GM19238 (cell line): Measurements from ENCODE around the gene BICC1.
"Not testable (repeated sequence)": the region's sequence is repeated elsewhere in the genome, so short reads cannot be mapped to it uniquely, and the experiment has no call there.

Experiments used
- DNase-seq: peaks from one replicate; pipeline ENCODE4 v3.0.0; 2011; ENCODE audit warnings: low spot score; ENCODE audit not compliant: insufficient read length

The BICC1 gene

DNA sequence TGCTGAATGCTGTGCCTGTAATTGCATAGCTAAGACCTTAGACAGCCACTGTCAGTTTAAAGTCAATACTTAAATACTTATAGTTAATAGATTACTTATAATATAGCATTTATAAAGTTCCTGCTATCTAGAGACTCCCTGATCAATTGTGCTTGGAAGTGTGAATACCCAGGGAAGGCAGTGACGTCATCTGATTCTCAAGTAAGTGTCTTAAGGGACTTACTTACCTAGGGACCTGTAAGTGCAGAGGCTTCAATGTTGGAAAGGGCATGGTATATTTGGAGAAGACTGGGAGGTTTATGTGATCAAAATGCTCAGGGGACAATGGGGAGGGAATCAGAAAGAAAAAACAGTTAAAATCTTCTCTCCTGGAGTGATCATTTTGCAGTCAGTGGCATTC, 55.0 kb downstream of the BICC1 start:
- DNase-seq = no peak

DNA sequence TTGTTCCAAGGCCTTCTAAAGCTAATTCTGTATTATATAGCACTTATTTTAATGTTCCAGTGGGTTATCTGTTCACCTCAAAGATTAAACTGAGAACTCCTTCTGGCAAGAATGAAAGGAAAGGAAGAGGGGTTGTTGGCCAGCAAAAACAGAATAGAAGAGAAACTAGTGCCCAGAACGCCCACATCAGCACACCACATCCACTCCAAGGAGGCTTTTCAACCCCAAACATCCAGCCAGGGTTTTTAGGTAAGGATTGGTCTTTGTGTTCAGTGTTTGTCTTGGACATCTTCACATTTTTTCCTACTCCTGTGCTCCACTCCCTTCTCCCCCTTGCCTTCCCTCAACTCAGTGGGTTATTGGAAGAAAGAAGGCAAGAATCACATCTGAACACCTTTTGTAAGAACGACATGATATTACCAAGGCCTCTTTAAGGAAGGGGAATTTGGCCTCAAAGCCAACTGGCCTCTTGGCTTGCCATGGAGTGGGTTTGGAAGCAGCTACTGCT, 55.8 kb downstream of the BICC1 start:
- no peak for DNase-seq

DNA sequence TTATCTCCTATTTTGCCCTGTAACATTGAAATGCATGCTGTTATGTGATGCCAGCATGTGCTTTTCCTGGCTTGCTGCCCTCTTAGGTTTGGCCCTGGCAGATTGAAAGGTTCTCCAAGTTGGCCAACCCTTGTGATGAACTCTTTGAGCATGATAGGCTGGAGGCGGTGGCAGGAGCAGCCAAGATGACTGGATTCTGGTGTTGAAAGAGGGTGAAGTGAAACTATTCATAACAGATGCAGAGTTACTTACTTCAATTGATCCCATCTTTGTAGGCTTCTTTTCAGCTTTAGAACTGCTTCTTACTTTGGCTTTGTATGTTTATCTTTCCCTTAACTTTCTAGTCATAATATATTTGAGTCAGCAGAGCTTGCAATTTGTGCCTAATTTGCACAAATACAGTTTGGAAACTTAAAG, 57.6 kb downstream of the BICC1 start:
- no peak for DNase-seq

DNA sequence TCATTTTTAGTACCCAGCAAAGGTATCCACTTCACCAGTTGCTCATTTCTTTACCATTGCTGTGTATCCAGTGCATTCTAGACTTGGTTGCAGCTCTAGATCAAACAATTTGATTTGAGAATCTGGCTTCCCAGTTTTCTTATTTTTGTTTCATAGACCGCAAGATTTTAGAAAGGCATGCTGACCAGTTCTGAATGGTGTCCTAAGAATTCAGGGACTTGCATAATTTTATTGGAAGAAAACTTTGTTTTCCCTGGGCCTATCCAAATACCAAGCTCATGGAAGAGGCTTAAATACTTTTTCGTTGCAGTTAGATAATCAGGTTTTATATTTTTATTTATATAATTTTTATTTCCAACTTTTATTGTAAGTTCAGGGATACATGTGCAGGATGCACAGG, 58.3 kb downstream of the BICC1 start:
- no peak for DNase-seq

DNA sequence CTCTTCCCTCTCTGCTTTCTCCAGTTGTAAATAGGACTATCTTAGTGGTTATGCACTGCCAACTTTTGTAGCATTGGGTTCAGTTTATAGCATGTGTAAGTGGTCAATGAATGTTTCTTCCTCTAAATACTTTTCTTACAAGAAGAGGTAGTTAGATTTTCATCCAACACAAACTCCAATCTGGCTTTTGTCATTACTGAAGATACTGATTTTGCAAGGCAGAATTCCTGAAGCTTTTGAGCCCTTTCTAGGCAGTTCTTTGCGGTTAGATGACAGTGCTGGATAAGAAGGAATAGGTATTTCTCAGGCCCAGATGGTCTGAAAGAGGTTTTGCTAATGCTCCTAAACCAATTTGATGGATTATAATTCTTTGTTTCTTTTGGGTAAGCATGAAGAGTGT, 60.5 kb downstream of the BICC1 start:
- no peak for DNase-seq

DNA sequence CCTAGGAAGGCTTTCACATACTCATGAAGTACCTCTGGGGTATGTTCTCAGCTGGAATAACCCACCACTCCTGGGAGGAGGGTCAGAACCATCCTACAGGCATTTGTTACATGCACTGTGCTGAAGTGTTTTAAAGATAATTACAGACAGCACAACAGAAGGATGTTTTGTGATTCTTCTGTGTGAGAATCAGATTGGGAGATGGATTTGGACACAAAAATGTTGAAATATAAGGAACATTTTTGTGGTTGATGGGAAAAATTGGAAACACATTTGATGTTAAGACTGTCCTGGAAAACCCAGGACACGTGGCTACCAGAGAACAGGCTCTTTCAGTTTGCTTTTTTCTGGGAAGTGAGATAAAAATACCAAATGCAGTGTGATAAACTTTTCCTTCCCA, 61.4 kb downstream of the BICC1 start:
- no peak for DNase-seq

DNA sequence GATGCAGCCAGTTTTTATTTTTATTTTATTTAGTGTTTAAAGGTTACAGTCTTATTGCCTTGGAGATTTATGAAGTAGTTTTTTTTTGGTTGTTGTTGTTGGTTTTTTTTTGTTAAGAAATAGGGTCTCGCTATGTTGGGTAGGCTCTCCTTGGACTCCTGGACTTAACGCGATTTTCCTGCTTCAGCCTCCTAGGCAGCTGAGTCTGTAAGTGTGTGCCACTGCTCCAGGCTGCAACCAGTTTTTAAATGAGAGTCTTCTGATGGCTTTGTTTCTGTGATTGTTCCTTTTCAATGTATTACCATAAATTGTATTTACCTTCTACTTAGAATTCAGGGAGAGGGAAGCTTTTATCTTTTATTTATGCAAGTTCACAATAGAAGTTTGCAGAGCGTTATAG, 62.8 kb downstream of the BICC1 start:
- DNase-seq = no peak

DNA sequence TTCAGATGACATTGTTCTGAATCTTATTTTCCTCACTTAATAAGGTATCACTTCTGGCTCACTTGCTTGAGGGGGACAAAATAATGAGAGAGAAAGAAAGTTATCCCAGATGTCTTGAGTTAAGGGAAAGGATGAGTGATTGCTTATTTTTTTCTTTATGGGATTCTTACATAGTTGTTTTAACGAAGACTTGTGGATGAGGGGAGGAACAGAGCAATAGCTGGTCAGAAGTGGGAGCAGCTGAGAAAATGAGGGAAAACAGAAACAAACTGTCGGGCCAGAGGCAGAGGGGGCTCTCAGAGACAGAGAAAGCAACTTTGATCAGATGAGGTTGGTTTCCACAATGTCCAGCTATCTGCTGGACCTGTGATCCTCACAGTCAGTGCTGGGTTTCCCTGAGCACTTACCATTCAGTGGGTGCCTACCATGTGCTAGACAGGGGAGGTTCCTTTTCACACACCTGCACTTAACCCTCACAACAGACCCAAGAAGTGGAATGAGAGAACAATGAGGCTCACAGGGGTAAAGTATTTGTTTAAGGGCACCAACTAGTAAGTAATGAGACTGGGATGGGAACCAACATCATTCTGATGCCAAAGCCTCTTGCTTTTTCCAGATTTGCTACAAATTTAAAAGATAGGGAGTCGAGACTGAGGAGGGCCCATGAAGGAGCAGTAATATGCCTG, 64.2 kb downstream of the BICC1 start:
- no peak for DNase-seq

DNA sequence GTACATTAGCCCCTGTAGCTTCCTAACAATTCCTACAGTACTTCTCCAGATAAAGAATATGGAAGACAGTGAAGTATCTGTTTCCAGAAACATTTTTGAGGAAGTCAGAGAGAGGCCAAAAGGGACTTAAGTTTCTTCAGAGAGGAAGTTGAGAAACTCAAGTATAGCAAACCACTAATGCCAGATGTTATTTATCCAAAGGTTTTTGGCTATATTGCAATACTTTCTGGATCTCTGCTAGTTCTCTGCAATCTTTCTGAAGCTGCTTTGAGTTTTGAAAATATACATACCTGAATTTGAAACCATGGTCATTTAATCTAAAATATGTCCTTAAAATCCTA, 64.7 kb downstream of the BICC1 start:
- DNase-seq = no peak

DNA sequence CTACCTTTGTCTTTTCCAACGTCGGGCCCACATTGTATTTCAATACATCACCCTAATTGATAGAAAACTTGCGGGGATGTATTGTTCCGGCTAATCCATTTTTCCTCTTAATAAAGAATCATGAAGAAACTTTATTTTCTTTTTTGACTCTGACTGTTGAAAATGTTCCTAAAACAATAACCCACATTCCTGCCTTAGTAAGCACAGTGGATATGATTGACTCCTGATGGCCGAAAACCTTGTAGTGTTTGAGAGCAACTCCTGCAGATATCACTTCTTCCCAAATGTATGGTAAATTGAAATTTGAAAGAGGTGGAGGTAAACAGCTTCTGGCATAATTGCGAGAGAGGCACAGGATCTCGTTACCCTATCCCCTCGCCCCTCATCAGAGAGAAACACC, 65.7 kb downstream of the BICC1 start:
- no peak for DNase-seq

DNA sequence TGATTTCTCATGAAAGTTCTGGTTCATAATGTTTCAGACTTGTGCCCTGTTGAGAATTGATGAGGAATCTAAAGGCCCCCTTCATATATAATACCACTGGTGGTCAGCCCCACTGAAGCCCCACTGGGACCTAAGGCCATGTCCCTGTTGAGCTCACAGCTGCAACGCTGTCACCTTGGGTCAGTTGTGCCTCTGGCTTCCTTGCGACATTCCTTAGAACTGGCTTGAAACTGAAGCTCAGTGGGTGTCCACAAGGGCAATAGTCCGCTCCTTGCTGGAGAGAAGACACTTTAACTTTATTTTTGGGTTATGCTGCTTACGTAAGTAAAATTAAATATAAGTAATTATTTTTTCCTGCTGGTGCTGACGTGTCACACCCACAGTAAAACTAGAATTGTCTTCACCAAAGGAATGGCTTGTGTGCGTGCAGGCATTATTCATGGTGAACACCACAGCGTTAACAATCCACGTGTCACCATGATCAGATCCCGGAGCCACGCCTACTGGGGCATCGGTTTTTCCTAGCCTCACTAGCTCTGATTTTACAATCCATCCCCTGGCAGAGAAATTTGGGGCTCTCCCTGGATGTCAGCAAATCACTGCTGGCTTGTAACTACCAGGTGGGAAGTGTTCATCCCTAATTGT, 66.5 kb downstream of the BICC1 start:
- no peak for DNase-seq

DNA sequence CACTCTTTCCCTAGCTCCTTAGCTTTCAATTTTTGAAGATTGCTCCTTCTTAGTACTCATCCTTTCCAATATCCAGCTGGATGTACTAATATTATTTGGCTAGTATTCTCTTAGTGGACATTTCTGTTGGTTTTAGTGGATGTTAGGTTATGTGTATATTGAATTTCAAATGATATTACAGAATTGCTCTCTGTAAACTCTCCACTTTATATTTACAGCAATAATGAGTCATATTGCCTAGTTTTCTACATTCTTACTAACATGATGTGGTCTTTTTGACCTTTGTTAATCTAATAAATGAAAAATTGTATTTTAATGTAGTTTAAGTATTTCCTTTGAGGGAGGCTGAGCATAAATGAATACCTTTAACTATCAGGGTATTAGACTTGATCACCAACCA, 69.4 kb downstream of the BICC1 start:
- no peak for DNase-seq

DNA sequence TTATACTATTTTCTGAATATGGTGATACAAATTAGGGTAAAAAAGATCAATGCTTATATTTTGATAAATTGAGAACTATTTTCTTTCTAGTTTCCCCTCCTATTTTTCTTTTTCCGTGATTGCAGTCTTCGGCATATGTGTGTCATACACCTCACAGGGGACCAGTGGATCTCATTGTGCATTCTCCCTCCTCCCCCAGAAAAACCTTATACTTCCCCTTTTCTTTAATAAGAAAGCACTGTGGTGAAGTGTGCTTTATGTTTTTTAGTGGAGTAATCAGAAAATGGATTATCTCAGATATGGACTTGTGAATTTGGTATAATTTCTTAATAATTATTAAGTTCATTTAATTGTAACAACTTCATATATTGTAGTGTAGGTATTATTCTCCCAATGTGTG, 72.8 kb downstream of the BICC1 start:
- DNase-seq = no peak

DNA sequence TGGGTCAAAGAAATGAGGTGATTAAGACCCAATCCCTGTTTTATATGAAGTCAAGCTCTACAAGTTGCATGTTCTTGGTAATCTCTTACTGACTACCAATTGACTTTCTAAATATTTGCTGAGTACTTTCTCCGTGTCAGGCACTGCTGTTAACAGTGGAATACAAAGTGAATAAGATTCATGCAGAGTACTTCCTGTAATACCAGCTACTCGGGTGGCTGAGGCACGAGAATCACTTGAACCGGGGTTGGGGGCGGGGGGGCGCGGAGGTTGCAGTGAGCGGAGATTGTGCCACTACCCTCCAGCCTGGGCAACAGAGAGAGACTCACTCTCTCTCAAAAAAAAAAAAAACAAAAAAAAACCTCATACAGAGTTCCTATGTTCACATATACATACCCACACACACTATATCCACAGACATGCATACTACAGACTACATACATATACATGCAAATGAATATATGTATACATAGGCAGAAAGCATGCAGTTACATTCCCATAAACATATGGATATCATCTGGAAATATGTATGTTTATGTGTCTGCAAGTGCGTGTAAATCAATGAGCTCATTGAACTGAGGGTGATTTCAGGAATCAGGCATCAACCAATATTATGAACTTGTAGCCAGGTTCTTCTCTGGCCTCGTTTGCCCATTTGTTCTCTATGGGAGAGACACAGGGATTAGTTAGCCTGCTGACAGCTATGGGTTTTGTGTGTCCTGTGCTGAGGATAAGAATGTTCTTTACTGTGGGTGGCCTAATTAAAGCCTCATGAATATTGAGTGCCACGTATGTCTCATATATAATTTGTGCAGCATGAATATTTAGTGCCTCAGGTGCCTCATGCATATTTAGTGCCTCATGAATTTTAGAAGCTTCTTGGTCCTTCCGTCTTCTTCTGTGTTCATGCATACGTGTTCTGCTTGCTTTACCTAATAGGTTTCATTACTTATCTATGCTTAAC, 73.9 kb downstream of the BICC1 start:
- no peak for DNase-seq

DNA sequence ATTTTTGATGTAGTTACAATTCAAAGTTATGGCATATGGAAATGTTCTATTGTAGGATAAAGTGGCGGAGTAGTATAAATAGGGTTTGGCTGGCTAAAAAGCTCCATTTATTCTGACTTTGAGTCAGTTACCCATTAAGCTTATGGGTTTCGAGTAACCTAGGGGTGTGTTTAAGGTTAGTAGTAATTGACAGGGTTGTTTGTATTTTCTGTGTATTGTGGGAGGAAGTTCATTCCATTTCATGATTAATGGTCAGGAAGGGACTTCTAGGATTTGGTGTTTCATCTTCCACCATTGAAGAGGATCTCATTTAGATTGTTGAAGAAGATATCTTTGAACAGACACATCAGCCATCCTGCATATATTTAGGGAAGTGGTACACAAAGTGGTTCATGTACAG, 75.0 kb downstream of the BICC1 start:
- no peak for DNase-seq

DNA sequence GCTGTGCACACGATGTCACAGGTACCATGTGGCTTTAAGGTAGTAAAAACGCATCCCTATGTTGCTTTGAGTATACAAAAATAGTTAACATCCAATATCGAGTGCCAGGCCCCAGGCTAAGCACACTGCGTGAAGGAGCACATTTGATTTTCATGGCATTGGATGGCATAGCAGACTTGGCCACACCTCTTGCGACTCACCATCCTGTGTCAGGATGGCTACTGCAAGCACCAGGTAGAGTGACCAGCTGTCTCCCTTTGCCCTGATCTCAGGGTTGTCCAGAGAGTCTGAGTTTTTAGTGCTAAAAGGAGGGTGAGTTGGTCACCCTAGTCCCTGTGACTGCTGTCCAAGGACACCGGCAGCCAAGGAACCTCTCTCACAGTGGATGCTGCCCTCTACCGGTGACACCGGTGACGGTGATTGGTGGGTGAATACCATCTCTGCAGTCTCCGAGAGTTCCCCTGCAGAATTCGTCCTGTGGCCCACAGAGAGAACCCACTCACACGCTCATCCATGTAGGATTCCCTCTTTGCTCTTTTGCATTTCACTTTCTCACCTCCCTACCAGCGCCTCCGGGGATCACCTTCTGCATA, 76.1 kb downstream of the BICC1 start:
- no peak for DNase-seq

DNA sequence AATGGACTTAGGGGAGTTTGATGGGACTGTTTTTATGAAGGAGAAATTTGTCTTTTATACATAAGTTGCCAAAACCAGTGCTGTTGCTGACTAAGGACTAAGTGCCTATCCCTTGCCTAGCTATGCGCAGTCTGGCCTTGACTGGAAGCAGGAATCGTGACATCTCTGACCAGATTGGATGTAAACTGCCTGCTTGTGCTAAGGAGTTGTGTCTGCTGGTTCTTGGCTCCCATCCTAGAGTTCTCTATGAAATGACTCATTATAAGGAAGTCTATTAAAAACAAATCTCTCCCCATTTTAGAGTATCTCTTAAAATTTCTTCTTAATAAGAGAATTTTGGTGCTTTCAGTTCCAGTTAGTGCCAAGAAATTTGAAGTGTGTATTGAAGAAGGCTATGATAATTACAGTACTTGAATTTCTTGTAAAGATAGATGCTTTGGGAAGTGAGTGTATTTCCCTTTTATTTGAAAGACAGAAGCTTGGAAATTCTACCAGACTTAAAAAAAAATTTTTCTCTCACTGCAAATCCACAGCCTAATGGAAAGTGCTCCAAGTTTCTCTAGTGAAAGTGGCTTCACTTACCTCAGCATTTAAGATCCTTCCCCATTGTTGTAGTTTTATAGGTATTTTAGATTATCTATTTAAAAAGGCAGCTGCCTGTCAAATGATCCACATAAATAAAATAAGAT, 77.6 kb downstream of the BICC1 start:
- no peak for DNase-seq

DNA sequence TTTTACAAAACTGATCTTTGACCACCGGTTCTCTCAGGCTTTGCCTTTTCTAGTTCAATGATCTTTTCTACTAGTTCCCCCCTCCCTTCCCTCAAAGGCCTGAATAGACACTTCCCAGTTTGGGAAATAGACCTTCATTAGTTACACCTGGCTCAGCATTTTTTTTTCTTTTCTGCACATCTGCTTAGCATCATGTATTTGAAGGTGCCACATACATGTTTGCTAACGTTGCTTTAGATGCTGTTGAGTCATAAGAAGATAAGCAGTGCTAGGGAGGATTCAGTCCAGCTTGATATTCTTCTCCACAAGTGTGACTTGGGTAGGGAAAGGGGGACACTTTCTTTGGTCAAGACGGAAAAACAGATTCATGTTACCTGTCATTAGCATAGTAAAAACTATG, 78.3 kb downstream of the BICC1 start:
- DNase-seq = no peak

DNA sequence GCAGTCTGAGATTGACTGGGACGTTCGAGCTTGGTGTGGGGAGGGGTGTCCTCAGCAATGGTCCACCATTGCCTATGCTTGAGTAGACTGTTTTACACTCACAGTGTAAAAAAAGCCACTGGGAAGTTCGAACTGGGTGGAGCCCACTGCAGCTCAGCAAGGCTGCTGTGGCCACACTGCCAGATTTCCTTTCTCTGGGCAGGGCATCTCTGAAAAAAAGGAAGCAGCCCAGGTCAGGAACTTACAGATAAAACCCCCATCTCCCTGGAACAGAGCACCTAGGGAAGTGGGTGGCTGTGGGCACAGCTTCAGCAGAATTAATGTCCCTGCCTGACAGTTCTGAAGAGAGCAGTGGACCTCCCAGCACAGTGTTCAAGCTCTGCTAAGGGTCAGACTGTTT, 80.3 kb downstream of the BICC1 start:
- DNase-seq = no peak

DNA sequence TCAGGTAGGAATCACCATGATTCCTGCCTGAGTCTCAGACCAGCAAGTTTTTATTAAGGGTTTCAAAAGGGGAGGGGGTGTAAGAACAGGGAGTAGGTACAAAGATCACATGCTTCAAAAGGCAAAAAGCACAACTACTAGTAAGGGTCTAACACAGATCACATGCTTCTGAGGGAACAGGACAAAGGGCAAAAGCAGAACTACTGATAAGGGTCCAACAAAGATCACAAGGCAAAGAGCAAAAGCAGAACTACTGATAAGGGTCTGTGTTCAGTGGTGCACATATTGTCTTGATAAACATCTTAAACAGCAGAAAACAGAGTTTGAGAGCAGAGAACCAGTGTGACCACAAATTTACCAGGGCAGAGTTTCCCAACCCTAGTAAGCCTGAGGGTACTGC, 84.5 kb downstream of the BICC1 start:
- not testable (repeated sequence) for DNase-seq

DNA sequence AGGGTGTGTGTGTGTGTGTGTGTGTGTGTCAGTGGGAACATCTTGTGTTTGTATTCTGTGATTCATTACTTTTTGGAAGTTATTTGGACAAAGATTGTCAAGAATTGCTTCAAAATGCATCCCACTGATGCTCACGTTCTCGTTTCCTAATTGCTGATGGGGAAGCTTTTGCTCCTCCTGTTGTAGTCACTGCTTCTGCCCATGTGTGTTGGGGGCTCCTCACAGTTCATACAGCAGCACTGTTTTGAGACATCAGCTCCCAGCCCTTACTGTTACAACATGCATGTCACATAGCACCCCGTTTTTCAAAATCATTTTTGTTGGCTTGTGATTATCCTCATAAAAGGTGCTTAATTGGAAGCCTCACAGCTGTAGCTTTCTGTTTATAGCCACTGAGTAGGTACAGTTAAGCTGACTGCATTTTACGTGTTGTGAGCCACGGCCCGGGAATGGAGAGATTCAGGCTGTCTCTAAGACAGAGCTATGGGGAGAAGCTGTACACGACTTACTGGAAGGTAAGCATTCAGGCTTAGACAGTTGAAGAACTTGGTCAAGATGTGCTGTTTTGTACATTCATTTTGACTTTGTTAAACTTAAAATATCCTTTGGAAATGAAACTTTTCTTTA, 87.4 kb downstream of the BICC1 start:
- DNase-seq = no peak
